ENCODE results near the gene SLC26A1. TPM values are rescaled to one million over a fixed set of nuclear protein-coding genes. Genes with fewer than 3 reads are reported as not detected.
A peak's percentile ranks its signal among the peaks of the same experiment; 100 is the strongest.

Gene SLC26A1, protein sequence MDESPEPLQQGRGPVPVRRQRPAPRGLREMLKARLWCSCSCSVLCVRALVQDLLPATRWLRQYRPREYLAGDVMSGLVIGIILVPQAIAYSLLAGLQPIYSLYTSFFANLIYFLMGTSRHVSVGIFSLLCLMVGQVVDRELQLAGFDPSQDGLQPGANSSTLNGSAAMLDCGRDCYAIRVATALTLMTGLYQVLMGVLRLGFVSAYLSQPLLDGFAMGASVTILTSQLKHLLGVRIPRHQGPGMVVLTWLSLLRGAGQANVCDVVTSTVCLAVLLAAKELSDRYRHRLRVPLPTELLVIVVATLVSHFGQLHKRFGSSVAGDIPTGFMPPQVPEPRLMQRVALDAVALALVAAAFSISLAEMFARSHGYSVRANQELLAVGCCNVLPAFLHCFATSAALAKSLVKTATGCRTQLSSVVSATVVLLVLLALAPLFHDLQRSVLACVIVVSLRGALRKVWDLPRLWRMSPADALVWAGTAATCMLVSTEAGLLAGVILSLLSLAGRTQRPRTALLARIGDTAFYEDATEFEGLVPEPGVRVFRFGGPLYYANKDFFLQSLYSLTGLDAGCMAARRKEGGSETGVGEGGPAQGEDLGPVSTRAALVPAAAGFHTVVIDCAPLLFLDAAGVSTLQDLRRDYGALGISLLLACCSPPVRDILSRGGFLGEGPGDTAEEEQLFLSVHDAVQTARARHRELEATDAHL
- 0.10 TPM in 1 of 2 replicates, not detected in the other for polyA plus RNA-seq (2013)

DNA sequence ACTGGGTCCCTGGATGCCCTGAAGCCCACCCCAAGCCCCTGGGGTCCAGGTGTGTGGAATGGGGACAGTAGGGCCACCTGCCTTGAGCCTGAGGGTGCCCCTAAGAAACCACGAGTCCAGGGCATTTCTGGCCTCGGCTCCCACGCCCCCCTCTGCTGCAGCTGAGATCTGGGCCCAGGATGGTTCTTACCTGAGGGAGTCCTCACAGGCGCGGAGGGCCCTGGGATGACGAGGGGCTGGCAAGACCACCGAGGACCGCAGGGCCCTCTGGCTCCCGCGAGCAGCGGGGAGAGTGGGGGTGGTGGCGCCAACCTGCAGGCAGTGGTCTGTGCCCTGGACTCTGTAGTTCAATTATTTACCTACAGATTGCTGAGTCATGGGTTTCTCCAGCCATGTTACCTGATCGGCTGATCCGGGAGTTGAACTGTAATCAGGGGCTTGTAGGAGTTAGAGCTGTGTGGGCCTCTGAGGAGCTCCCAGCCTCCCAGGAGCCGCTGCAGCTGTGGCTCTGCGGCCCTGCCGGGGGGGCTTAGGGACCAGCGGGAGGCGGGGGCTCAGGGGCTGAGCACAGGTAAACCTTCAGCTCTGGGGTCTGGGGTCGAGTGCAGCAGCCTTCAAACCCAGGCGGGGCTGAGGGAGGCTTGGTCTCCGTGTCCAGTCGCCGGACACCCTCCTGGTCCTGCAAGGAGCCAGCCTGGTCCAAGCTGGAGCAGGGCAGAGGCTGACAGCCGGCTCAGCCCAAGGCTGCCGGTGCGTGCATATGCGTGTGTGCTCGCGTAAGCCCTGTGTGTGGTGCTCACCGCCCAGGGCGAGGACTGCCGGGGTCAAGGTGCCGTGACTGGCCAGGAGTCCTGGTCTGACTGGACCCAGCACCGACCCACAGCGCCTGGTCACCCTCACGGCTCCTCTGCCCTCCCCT lies at the start of gene SLC26A1:
SLC26A1 (minus strand) TSS at position 294 of the 919 bp plus-strand sequence. CDS start 1,701 bp downstream, outside the sequence.
- Histone ChIP-seq H3K18ac (ENCODE audit: low read length) (peak within 1 kb of the TSS; percentile 13), H3K4me3 (ENCODE audit: low read depth, low read length) (no peak within 1 kb of the TSS), H2BK12ac (ENCODE audit: low read length) (no peak within 1 kb of the TSS), H3K27ac (ENCODE audit: low read depth, low read length) (no peak within 1 kb of the TSS), H2BK5ac (ENCODE audit: low read depth, low read length, poor library complexity) (no peak within 1 kb of the TSS), H3K27me3 (ENCODE audit: insufficient read depth, low read length) (peaks cover 18% of the 10 kb centered on the region), H3K79me1 (ENCODE audit: low read length) (no peaks in the 10 kb centered on the region), H2AK5ac (ENCODE audit: low read length) (no peak within 1 kb of the TSS), H4K12ac (ENCODE audit: low read depth, low read length) (no peak within 1 kb of the TSS), H3K14ac (ENCODE audit: low read length) (no peak within 1 kb of the TSS), H4K8ac (ENCODE audit: low read depth, low read length) (no peak within 1 kb of the TSS), H3K4me2 (ENCODE audit: low read length) (no peak within 1 kb of the TSS), H3K79me2 (ENCODE audit: control insufficient read depth, insufficient read depth, low read length, poor library complexity) (no peaks in the 10 kb centered on the region), H3K4ac (ENCODE audit: low read depth, low read length) (no peak within 1 kb of the TSS), H3K23ac (ENCODE audit: low read length) (no peak within 1 kb of the TSS), H2AFZ (ENCODE audit: insufficient read depth, low read length, poor library complexity) (no peak within 1 kb of the TSS), H2BK120ac (ENCODE audit: insufficient read depth, low read length, poor library complexity) (no peak within 1 kb of the TSS), H3K9ac (ENCODE audit: low read length) (no peak within 1 kb of the TSS), H3K36me3 (ENCODE audit: control insufficient read depth in 1 of 2, insufficient read depth in 2 of 2, low read length in 2 of 2) (no peaks in the 10 kb centered on the region), H3K4me1 (ENCODE audit: control insufficient read depth in 1 of 2, insufficient read depth in 2 of 2, low read length in 2 of 2) (peaks cover 5 to 6% of the 10 kb centered on the region in 2 experiments), H3K9me3 (ENCODE audit: insufficient read depth, low read depth, low read length) (peaks cover 3% of the 10 kb centered on the region), H4K91ac (ENCODE audit: low read depth, low read length) (peak within 1 kb of the TSS; percentile 4)
- peak; percentile 37 to 59 for DNase-seq
- WGBS (ENCODE audit: extremely low coverage, insufficient coverage, insufficient read length): no CpG with 5 or more reads among the region's 37 CpGs

DNA sequence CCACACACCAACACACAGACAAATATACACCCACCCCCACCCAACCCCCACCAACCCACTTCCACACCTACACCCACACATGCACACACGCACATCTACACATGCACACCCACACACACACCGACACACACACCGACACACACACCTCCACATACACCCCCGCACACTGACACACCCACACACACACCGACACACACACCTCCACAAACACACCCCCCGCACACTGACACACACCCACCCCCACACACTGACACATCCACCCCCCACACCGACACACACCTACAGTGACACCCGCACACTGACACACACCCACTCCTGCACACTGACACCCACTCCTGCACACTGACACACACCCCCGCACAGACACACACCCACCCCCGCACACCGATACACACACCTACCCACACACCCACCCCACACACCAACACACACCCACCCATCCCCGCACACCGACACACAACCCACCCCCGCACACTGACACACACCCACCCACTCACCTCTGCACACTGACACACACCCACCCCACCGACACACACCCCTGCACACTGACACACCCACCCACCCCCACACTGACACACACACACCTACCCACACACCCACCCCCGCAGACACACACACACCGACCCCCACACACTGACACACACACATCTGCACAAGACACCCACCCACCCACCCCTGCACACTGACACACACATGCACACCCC lies 49.3 kb upstream of the SLC26A1 start:
- Histone ChIP-seq H3K27me3 (ENCODE audit: insufficient read depth, low read length) (no peaks in the 10 kb centered on the region), H2BK12ac (ENCODE audit: low read length) (no peak overlapping the region), H3K18ac (ENCODE audit: low read length) (no peak overlapping the region), H3K4me3 (ENCODE audit: low read depth, low read length) (no peak overlapping the region), H3K23ac (ENCODE audit: low read length) (no peak overlapping the region), H3K4ac (ENCODE audit: low read depth, low read length) (no peak overlapping the region), H2BK5ac (ENCODE audit: low read depth, low read length, poor library complexity) (no peak overlapping the region), H4K12ac (ENCODE audit: low read depth, low read length) (no peak overlapping the region), H3K4me1 (ENCODE audit: control insufficient read depth in 1 of 2, insufficient read depth in 2 of 2, low read length in 2 of 2) (peaks cover 22 to 32% of the 10 kb centered on the region in 2 experiments), H3K4me2 (ENCODE audit: low read length) (no peak overlapping the region), H3K79me2 (ENCODE audit: control insufficient read depth, insufficient read depth, low read length, poor library complexity) (peaks cover 2% of the 10 kb centered on the region), H4K8ac (ENCODE audit: low read depth, low read length) (no peak overlapping the region), H2AK5ac (ENCODE audit: low read length) (no peak overlapping the region), H3K9ac (ENCODE audit: low read length) (no peak overlapping the region), H3K27ac (ENCODE audit: low read depth, low read length) (no peak overlapping the region), H3K9me3 (ENCODE audit: insufficient read depth, low read depth, low read length) (peaks cover 3% of the 10 kb centered on the region), H2AFZ (ENCODE audit: insufficient read depth, low read length, poor library complexity) (no peak overlapping the region), H3K79me1 (ENCODE audit: low read length) (peaks cover 22% of the 10 kb centered on the region), H3K14ac (ENCODE audit: low read length) (no peak overlapping the region), H2BK120ac (ENCODE audit: insufficient read depth, low read length, poor library complexity) (no peak overlapping the region), H3K36me3 (ENCODE audit: control insufficient read depth in 1 of 2, insufficient read depth in 2 of 2, low read length in 2 of 2) (no peaks in the 10 kb centered on the region), H4K91ac (ENCODE audit: low read depth, low read length) (no peak overlapping the region)
- no CpG with 5 or more reads among the region's 17 CpGs for WGBS (ENCODE audit: extremely low coverage, insufficient coverage, insufficient read length)
- DNase-seq: no peak

DNA sequence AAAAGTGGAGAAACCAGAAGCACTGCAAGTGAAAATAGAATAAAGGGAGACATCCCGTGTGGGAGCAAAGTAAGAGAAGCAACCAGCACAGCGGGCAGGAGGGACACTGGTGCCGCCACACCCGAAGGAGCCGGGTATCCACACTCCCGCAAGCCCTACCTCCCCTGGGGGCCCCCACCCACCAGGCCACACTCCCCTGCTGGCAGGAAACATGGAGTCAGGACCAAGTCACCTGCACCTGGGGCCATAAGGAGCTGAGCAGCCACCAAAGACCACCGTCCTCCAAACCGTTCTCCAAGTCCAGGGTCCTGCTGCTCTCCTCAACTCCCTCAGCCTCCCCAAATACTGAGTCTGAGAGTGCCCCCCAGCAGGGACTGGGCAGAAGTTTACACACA lies 48.7 kb upstream of the SLC26A1 start:
- no peak overlapping the region for H4K8ac ChIP-seq (ENCODE audit: low read depth, low read length)
- no peak overlapping the region for H4K12ac ChIP-seq (ENCODE audit: low read depth, low read length)
- no peak overlapping the region for H3K4me3 ChIP-seq (ENCODE audit: low read depth, low read length)
- no peak for DNase-seq
- H2BK5ac ChIP-seq (ENCODE audit: low read depth, low read length, poor library complexity): no peak overlapping the region
- H4K91ac ChIP-seq (ENCODE audit: low read depth, low read length): no peak overlapping the region
- H3K9ac ChIP-seq (ENCODE audit: low read length): no peak overlapping the region
- peaks cover 20% of the 10 kb centered on the region for H3K79me1 ChIP-seq (ENCODE audit: low read length)
- no peak overlapping the region for H3K18ac ChIP-seq (ENCODE audit: low read length)
- H2AK5ac ChIP-seq (ENCODE audit: low read length): no peak overlapping the region
- no peak overlapping the region for H2AFZ ChIP-seq (ENCODE audit: insufficient read depth, low read length, poor library complexity)
- H3K4ac ChIP-seq (ENCODE audit: low read depth, low read length): no peak overlapping the region
- H3K79me2 ChIP-seq (ENCODE audit: control insufficient read depth, insufficient read depth, low read length, poor library complexity): peaks cover 2% of the 10 kb centered on the region
- WGBS (ENCODE audit: extremely low coverage, insufficient coverage, insufficient read length): no CpG with 5 or more reads among the region's 8 CpGs
- no peaks in the 10 kb centered on the region for H3K27me3 ChIP-seq (ENCODE audit: insufficient read depth, low read length)
- no peak overlapping the region for H3K23ac ChIP-seq (ENCODE audit: low read length)
- H2BK120ac ChIP-seq (ENCODE audit: insufficient read depth, low read length, poor library complexity): no peak overlapping the region
- no peak overlapping the region for H2BK12ac ChIP-seq (ENCODE audit: low read length)
- no peak overlapping the region for H3K4me2 ChIP-seq (ENCODE audit: low read length)
- H3K36me3 ChIP-seq (ENCODE audit: control insufficient read depth in 1 of 2, insufficient read depth in 2 of 2, low read length in 2 of 2): no peaks in the 10 kb centered on the region
- H3K9me3 ChIP-seq (ENCODE audit: insufficient read depth, low read depth, low read length): peaks cover 3% of the 10 kb centered on the region
- H3K4me1 ChIP-seq (ENCODE audit: control insufficient read depth in 1 of 2, insufficient read depth in 2 of 2, low read length in 2 of 2): peaks cover 21 to 29% of the 10 kb centered on the region in 2 experiments
- no peak overlapping the region for H3K14ac ChIP-seq (ENCODE audit: low read length)
- H3K27ac ChIP-seq (ENCODE audit: low read depth, low read length): no peak overlapping the region
